Tibial nerve (tissue), 4 donors: Measurements from ENCODE around the gene COIL. TPM values are rescaled to one million over a fixed set of nuclear protein-coding genes. Genes with fewer than 3 reads are reported as not detected.
A peak's percentile ranks its signal among the peaks of the same experiment; 100 is the strongest.

Experiments used
- DNase-seq, 2 donors: peaks; one replicate each; pipeline ENCODE4 v3.0.0-alpha.2; 2019; ENCODE audit warnings: low spot score in 2 of 2
- H3K27ac ChIP-seq, 4 donors: fragments of 200-600 bp; sonication (generic) in 3 of 4; one replicate each; pipeline ENCODE4 v1.5.1; 2017 to 2019; ENCODE audit warnings: mild to moderate bottlenecking in 1 of 4
- H3K27me3 ChIP-seq, 2 donors: fragments of 200-600 bp; sonication (generic) in 1 of 2; one replicate each; pipeline versions ENCODE4 v1.5.1 to v1.6.0; 2017 to 2019
- H3K36me3 ChIP-seq, 3 donors: fragments of 200-600 bp; sonication (generic); one replicate each; pipeline ENCODE4 v1.5.1; 2018 to 2019
- H3K4me1 ChIP-seq, 4 donors: fragments of 200-600 bp; sonication (generic) in 3 of 4; one replicate each; pipeline ENCODE4 v1.5.1; 2017 to 2019
- H3K4me3 ChIP-seq, 4 donors: fragments of 200-600 bp; sonication (generic) in 3 of 4; one replicate each; pipeline ENCODE4 v1.5.1; 2017 to 2019; ENCODE audit warnings: mild to moderate bottlenecking in 1 of 4, moderate library complexity in 1 of 4
- H3K9me3 ChIP-seq, 4 donors: fragments of 200-600 bp; sonication (generic) in 3 of 4; one replicate each; pipeline ENCODE4 v1.5.1; 2017 to 2019
- EP300 ChIP-seq, 2 donors: sonication (generic); formaldehyde crosslinking; IDR thresholded peaks; one replicate each; pipeline ENCODE4 v1.6.1; 2017; ENCODE audit warnings: antibody characterized with exemption in 2 of 2, mild to moderate bottlenecking in 1 of 2
- POLR2A ChIP-seq, 2 donors: fragments of 450-650 bp; IDR thresholded peaks; one replicate each; pipeline ENCODE4 v1.6.1; 2017; ENCODE audit warnings: antibody characterized with exemption in 2 of 2, mild to moderate bottlenecking in 2 of 2, moderate library complexity in 2 of 2
- WGBS, 2 donors: methylation state at CpG; one replicate each; pipeline ENCODE4 v1.1.5; 2018; 5-methylcytosine and 5-hydroxymethylcytosine counted together
- total RNA-seq, 4 donors: library from RNA; depleted of rRNA; stranded (reverse); fragments of >200 nt; gene quantifications; one replicate each; pipeline ENCODE4 v1.1.0, GENCODE V29; 2016
- TF ChIP-seq, protein P1 (sequence below), 5 experiments: fragments of 200-600 bp in 3 of 5; fragments of 450-650 bp in 2 of 5; sonication (generic) in 3 of 5; IDR thresholded peaks; one replicate each; pipeline ENCODE4 v1.5.1; 2016 to 2019; ENCODE audit warnings: antibody characterized with exemption in 5 of 5, mild to moderate bottlenecking in 3 of 5, moderate library complexity in 2 of 5

Gene COIL, protein sequence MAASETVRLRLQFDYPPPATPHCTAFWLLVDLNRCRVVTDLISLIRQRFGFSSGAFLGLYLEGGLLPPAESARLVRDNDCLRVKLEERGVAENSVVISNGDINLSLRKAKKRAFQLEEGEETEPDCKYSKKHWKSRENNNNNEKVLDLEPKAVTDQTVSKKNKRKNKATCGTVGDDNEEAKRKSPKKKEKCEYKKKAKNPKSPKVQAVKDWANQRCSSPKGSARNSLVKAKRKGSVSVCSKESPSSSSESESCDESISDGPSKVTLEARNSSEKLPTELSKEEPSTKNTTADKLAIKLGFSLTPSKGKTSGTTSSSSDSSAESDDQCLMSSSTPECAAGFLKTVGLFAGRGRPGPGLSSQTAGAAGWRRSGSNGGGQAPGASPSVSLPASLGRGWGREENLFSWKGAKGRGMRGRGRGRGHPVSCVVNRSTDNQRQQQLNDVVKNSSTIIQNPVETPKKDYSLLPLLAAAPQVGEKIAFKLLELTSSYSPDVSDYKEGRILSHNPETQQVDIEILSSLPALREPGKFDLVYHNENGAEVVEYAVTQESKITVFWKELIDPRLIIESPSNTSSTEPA
- 10 to 100 TPM in 1 of 4 donors, 1 to 10 TPM in 3; 9.2 to 13.1 (median 9.7) TPM for total RNA-seq

DNA sequence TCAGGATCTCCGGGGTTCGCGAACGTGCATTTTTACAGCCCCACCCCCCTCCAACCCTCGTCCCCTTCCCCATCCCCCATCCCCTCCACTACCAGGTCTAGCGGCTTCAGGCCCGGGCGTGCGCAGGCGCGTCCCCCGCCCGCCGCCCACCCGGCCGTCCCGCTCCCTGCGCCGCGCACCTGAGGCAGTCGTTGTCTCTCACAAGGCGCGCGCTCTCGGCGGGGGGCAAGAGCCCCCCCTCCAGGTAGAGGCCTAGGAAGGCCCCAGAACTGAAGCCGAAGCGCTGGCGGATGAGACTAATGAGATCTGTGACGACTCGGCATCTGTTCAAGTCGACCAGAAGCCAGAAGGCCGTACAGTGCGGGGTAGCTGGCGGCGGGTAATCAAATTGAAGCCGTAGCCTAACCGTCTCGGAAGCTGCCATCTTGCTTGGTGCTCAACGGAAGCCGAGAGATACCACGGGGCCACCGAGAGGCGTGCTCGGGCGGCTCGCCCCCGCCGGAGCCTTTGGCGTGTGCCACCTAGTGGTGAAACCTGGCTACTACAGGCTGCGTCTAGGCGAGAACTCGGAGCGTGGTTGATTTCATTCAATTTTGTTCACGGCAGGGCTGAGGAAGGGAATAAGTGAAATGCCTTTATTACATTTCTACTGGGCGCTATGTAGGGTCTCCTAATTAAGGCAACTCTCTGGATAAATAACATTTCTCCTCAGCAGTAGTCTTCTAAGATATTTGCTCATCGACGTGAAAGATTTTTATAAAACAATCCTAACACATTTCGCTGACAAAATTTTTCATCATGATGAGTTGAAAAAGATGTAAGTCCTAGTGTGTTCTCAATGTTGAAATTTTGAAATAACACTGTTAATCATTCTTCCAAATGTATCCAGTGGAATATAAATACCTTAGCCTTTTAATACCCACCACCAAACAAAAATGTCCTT, at the start of gene COIL:
COIL (minus strand) TSS at position 455 of the 943 bp plus-strand sequence; CDS start at position 424, 31 bp downstream.
- H3K36me3 ChIP-seq = peaks cover 0 to 6% (median 0%) of the 10 kb centered on the region in 3 donors
- peak within 1 kb of the TSS; percentile 83 to 92 (median 89) for H3K27ac ChIP-seq
- TF ChIP-seq POLR2A (IDR thresholded peaks at IDR 0.05) = no peak
- TF ChIP-seq EP300 (IDR thresholded peaks at IDR 0.05) = peak; percentile 71 to 90
- TF ChIP-seq, protein P1, sequence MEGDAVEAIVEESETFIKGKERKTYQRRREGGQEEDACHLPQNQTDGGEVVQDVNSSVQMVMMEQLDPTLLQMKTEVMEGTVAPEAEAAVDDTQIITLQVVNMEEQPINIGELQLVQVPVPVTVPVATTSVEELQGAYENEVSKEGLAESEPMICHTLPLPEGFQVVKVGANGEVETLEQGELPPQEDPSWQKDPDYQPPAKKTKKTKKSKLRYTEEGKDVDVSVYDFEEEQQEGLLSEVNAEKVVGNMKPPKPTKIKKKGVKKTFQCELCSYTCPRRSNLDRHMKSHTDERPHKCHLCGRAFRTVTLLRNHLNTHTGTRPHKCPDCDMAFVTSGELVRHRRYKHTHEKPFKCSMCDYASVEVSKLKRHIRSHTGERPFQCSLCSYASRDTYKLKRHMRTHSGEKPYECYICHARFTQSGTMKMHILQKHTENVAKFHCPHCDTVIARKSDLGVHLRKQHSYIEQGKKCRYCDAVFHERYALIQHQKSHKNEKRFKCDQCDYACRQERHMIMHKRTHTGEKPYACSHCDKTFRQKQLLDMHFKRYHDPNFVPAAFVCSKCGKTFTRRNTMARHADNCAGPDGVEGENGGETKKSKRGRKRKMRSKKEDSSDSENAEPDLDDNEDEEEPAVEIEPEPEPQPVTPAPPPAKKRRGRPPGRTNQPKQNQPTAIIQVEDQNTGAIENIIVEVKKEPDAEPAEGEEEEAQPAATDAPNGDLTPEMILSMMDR (IDR thresholded peaks at IDR 0.05) = peak; percentile 96 to 100 (median 99)
- H3K9me3 ChIP-seq = no peaks in the 10 kb centered on the region
- H3K4me1 ChIP-seq = peaks cover 0 to 31% (median 11%) of the 10 kb centered on the region in 4 donors
- peak; percentile 83 to 94 for DNase-seq
- H3K4me3 ChIP-seq = peak within 1 kb of the TSS; percentile 67 to 95 (median 83)
- WGBS, 2 donors = 6 to 10% methylated on average over 23 to 36 of the region's 59 CpGs
- no peaks in the 10 kb centered on the region for H3K27me3 ChIP-seq

DNA sequence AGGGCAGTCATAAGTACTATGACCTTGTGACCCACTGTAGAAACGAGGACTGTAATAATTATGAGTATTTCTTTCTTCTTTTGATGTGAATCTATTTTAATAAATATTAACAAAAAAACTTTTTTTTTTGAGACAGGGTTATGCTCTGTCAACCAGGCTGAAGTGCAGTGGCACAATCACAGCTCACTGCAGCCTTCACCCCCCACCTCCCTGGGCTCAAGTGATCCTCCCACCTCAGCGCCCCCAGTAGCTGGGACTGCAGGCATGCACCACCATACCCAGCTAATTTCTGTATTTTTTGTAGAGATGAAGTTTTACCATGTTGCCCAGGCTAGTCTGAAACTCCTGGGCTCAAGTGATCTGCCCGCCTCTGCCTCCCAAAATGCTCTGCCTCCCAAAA, 49.6 kb upstream of the COIL start:
- Histone ChIP-seq H3K36me3 (peaks cover 0 to 19% (median 0%) of the 10 kb centered on the region in 3 donors), H3K4me3 (no peak overlapping the region), H3K27ac (no peak overlapping the region), H3K4me1 (no peaks in the 10 kb centered on the region), H3K27me3 (no peaks in the 10 kb centered on the region), H3K9me3 (no peaks in the 10 kb centered on the region)
- TF ChIP-seq POLR2A (IDR thresholded peaks at IDR 0.05) (no peak), EP300 (IDR thresholded peaks at IDR 0.05) (no peak)
- TF ChIP-seq, protein P1 (IDR thresholded peaks at IDR 0.05) = no peak
- no peak for DNase-seq
- 51 to 53% methylated on average over 3 of the region's 3 CpGs for WGBS, 2 donors

DNA sequence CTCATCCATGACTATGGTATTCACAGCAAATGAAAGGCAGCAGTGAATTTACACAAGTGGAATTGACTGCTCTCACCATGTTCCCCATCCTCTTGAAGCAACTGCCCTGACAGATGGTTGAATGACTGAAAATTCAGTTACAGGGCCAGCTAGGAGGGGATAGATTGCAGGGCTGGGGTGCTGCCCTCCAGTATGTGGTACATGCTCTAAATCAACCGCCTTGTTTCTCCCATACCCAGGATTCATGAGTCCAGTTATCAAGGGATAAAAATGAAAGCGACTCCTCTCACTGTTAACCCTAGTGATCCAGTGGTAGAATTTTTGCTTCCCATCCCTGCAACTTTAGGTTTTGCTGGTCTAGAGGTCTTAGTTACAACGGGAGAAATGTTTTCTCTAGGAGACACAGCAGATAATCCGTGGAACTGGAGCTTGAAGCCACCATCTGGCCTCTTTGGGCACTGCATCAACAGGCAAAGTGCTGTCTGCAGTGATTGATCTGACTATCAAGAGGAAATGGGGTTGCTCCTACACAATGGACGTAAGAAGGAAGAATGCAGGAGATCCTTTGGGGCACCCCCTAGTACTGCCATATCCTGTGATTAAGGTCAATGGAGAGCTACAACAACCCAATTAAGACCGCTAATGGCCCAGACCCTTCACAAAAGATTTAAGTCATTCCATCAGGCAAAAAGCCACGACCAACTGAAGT, 49.0 kb upstream of the COIL start:
- Histone ChIP-seq H3K4me3 (no peak overlapping the region), H3K27ac (no peak overlapping the region), H3K9me3 (no peaks in the 10 kb centered on the region), H3K4me1 (no peaks in the 10 kb centered on the region), H3K27me3 (no peaks in the 10 kb centered on the region), H3K36me3 (peaks cover 0 to 25% (median 0%) of the 10 kb centered on the region in 3 donors)
- WGBS, 2 donors = 25 to 26% methylated on average over 7 of the region's 7 CpGs
- peak in 1 of 2 donors; percentile 44 for DNase-seq
- TF ChIP-seq, protein P1 (IDR thresholded peaks at IDR 0.05) = peak; percentile 51 to 75 (median 59)
- no peak for TF ChIP-seq POLR2A (IDR thresholded peaks at IDR 0.05)

DNA sequence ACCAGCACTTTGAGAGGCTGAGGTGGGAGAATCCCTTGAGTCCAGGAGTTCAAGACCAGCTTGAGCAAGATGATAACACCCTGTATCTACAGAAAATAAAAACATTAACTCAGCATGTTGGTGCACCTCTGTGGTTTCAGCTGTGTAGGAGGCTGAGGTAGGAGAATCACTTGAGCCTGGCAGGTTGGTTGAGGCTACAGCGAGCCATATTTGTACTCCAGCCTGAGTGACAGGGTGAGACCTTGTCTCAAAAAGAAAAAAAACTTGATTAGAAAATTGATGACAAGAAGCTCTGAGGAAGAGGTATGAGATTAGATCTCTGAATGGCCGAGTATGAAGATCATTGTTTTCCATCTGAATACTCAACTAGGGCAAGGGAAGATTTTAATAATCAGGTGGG, 48.1 kb upstream of the COIL start:
- Histone ChIP-seq H3K9me3 (no peaks in the 10 kb centered on the region), H3K27ac (no peak overlapping the region), H3K27me3 (no peaks in the 10 kb centered on the region), H3K4me3 (no peak overlapping the region), H3K36me3 (peaks cover 0 to 33% (median 0%) of the 10 kb centered on the region in 3 donors), H3K4me1 (no peaks in the 10 kb centered on the region)
- TF ChIP-seq, protein P1 (IDR thresholded peaks at IDR 0.05) = no peak
- no peak for TF ChIP-seq POLR2A (IDR thresholded peaks at IDR 0.05)
- no peak for TF ChIP-seq EP300 (IDR thresholded peaks at IDR 0.05)
- no peak for DNase-seq
- 87 to 91% methylated on average over 2 of the region's 2 CpGs for WGBS, 2 donors
